Ishikawa (cell line): ENCODE results near the gene HTT-AS.

Experiments
- EP300 ChIP-seq: IDR thresholded peaks from 2 replicates; pipeline ENCODE4 v1.6.1; 2012; ENCODE audit warnings: borderline replicate concordance
- MAX ChIP-seq: IDR thresholded peaks from 2 replicates; pipeline ENCODE4 v1.6.1; 2012
- USF1 ChIP-seq: IDR thresholded peaks from 2 replicates; pipeline ENCODE4 v1.6.1; 2012

DNA sequence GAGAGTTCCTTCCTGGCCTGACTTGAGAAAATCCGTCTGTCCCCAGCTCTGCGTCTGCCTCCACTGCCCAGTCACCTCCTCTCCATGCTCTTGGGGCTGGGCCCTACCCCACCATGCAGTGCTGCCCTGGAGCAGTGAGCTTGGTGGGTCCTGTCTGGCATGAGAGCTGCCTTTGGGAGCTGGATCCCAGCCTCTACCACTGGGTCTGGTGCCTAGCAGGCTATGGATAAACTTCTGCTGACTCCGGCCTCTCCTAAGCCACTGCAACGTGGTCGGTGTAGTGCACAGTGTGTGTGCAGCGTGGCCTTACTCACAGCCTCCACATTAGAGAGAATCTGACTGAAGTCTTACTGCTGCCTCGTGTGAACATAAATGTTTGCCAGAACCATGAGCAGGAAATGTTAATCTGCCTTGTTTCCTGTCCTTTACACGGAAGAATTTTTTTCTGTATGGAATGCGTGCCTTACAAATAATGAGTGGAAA, 47.8 kb upstream of the HTT-AS start:
- TF ChIP-seq USF1 (no peak), MAX (no peak), EP300 (no peak)
